GM21360 (cell line): Measurements from ENCODE around the gene ABHD1.

Source experiments
- ATAC-seq: cut with Tn5 transposase; IDR thresholded peaks from one replicate; pipeline ENCODE4 v1.9.1; 2021; ENCODE audit warnings: mild to moderate bottlenecking, moderate library complexity; ENCODE audit not compliant: unreplicated experiment

ABHD1 gene

DNA sequence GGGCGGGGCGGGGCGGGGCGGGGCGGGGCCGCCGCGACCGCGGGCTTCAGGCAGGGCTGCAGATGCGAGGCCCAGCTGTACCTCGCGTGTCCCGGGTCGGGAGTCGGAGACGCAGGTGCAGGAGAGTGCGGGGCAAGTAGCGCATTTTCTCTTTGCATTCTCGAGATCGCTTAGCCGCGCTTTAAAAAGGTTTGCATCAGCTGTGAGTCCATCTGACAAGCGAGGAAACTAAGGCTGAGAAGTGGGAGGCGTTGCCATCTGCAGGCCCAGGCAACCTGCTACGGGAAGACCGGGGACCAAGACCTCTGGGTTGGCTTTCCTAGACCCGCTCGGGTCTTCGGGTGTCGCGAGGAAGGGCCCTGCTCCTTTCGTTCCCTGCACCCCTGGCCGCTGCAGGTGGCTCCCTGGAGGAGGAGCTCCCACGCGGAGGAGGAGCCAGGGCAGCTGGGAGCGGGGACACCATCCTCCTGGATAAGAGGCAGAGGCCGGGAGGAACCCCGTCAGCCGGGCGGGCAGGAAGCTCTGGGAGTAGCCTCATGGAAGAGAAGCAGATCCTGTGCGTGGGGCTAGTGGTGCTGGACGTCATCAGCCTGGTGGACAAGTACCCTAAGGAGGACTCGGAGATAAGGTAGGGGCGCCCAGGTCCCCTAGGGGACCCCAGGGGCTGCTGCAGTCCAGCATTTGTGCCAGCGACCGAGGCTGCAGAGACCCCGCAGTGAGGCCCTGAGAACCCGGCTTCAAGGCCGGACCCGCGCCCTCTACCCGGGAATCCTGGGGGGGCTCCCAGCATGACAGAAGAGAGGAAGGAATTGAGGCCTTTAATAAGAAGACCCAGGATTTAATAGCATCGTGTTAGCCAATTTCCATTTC lies 36.7 kb upstream of the ABHD1 start, which contains the start of gene KHK:
TSS of gene KHK (plus strand) at position 49 of the 870 bp plus-strand sequence. CDS start at position 537, 488 bp downstream.
- peak; percentile 5 for ATAC-seq

DNA sequence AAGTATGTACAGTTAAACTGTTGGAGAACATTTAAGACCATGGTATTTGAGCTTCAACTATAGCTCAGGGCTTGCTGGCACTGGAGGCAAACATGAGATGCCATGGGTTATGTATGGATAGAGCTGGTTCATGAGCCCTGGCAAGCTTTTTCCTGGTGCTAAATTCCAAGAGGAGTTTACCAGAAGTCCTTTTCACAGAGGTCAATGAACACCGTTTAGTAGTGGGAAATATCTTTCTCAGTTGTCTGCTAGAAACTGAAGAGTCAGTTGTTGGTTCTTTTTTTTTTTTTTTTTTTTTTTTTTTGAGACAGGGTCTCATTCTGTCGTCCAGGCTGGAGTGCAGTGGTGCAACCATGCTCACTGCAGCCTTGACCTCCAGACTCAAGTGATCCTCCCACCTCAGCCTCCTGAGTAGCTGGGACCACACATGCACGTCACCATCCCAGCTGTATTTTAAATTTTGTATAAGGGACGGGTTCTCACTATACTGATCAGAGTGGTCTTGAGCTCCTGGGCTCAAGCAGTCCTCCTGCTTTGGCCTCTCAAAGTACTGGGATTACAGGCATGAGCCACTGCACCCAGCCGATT lies 35.7 kb upstream of the ABHD1 start:
- ATAC-seq = no peak

DNA sequence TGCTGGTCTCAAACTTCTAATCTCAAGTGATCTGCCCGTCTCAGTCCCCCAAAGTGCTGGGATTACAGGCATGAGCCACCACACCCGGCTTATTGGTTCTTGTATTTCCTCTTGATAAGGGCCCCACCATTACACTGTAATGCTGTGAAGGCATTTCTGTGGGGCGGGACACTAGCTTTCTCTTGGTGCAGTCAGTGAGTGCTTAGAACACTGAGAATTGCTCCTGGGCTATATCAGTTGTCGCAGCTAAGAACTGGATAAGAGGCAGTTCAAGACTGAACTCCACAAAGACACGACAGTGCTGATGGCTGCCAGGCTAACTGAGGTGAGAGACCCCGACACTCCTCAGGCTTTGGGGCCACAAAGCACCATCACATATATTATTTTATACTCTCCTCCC lies 35.0 kb upstream of the ABHD1 start:
- no peak for ATAC-seq

- ATAC-seq = no peak
Measured at GRCh38 chr2:27089111-27089954, 34.3 kb upstream of the ABHD1 start.

- no peak for ATAC-seq
Measured at GRCh38 chr2:27091746-27092695, 31.6 kb upstream of the ABHD1 start.

DNA sequence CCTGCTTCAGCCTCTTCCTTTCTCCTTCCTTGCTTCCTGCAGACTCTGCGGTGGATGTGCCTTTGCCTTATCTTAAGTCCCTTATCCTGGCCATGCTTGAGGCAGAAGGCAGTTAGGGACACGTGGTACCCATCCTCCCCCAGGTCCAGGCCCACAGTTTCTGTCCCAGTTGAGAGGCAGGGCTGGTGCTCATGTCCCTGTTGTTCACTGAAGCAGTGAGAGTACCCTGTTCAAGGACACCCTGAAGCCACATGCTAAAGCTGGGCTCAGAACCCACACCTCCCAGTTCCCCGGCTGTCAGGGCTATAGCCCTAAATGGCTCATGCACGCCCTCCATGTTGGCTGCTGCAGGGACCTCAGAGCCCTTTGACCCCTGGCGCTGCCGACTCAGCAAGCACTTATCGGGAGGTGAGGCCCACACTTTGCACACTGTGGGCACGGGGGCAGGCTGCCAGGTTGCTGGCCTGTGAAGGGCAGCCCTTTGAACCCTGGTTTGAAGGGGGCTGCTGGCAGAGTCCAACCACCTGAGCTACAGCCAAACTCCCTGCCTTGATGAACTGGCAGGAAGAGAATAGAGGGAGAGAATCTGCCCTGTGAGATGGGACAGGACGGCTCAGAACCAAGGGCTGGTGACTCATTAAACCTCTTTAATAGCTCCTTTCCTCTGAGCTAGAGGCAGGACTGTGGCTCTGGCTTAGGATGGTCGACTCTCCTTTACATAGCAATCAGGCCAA lies 30.8 kb upstream of the ABHD1 start:
- no peak for ATAC-seq

GRCh38 chr2:27093430-27094352 lies 29.9 kb upstream of the ABHD1 start:
- ATAC-seq = no peak

GRCh38 chr2:27094353-27094984 lies 29.1 kb upstream of the ABHD1 start:
- no peak for ATAC-seq

- ATAC-seq = no peak
Measured at GRCh38 chr2:27095427-27095744, 28.2 kb upstream of the ABHD1 start.

DNA sequence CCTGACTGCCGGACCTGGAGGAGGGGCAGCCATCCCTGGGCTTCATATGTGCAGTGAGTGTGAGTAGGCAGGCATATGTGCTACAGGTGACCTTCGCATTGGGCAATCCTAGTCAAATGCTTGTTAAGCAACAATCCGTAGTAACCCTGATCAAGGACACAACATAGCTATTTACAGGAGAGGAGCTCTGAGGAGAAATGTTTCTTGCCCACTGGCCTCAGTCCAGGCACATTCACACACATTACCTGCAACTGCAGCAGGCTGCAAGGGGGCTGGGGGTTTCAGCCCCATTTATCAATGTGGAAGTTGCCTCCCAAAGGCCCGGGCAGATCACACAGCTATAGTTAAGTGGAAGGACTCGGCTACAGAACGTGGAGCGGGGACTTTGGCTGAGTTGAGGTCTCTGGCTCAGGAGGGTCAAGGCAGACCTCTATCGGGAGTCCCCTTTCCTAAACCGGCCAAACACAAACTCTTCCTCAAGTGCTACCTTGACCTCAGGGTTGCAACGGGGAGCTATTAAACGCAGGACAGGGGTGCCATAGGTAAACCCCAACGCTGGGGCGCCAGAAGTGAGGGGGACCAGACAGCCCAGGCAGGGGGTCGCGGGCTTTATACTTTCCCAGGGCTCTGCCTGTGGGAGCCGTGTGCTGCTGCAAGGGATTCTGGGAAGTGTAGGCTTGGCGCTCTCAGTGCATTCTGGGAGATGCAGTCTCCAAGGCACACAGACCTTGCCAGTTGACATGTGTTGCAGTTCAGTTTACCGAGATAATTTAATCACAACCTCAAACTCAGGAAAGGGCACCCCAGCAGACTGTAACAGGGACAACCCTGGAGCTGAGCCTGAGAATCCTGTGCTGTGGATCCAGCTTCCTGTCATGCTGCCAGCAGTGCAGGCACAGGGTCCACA lies 27.6 kb upstream of the ABHD1 start:
- ATAC-seq = no peak

DNA sequence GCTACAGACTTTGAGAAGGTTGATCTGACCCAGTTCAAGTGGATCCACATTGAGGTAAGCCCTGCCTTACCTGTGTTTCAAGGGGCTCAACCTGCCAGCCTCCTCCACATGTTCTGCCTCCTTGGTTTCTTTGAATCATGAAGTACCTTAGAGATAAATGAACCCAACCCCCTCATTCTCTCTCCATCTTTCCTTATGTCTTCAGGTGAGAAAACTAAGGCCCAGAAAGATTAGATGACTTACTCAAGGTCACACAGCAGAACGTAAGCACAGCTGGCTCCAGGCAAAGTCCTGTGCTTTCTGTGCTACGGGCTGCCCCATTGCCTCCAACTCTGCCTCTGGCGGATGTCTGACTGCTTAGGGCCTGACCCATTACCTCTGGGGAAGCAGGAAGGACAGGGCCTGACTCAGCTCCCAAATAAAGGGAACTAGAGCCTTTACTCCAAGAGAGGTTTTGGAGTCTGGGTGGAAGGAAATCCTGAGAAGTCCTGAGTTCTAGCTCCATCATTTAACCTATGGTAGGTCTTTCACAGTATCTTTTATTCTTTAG lies 26.8 kb upstream of the ABHD1 start:
- ATAC-seq = no peak

- no peak for ATAC-seq
Measured at GRCh38 chr2:27097341-27097740, 26.3 kb upstream of the ABHD1 start.

GRCh38 chr2:27099334-27099955 lies 24.2 kb upstream of the ABHD1 start:
- no peak for ATAC-seq

DNA sequence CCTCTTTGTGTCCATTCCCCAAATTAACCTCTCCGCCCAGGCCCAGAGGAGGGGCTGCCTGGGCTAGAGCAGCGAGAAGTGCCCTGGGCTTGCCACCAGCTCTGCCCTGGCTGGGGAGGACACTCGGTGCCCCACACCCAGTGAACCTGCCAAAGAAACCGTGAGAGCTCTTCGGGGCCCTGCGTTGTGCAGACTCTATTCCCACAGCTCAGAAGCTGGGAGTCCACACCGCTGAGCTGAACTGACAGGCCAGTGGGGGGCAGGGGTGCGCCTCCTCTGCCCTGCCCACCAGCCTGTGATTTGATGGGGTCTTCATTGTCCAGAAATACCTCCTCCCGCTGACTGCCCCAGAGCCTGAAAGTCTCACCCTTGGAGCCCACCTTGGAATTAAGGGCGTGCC lies 23.6 kb upstream of the ABHD1 start:
- no peak for ATAC-seq

- no peak for ATAC-seq
Measured at GRCh38 chr2:27102329-27102728, 21.3 kb upstream of the ABHD1 start.

DNA sequence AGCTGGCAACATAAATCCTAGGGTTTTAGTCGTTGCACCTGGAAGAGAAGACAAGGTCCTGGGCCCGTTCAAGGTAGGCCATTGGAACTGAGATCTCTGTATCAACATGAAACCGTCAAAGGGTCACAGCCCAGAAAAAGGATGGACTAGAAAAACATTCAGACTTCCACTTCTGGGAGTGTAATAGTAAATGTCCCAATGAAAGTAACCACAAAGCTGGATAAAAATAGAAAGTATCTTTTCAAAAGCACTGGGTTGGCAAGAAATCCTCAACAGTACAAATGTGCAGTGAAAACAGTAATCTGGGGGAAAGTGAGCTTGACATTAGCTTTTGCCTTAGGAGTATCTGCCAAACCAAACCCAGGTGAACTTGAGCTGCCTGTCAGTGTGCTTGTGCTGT lies 17.6 kb upstream of the ABHD1 start:
- ATAC-seq = no peak

- no peak for ATAC-seq
Measured at GRCh38 chr2:27108221-27108620, 15.4 kb upstream of the ABHD1 start.
